H54 (cell line): Measurements from ENCODE around the gene ZNF512B.
"Not testable (repeated sequence)": the region's sequence is repeated elsewhere in the genome, so short reads cannot be mapped to it uniquely, and the experiment has no call there.

Source experiments
- DNase-seq: peaks from one replicate; pipeline ENCODE4 v3.0.0; 2011; ENCODE audit warnings: low spot score, mixed read lengths; ENCODE audit not compliant: insufficient read length
- FAIRE-seq: peaks from 3 replicates; lab custom pipeline; 2011; peaks lifted over from hg19 to GRCh38; lab: Jason Lieb, UNC
- POLR2A ChIP-seq: IDR thresholded peaks from 2 replicates; pipeline ENCODE4 v1.6.1; 2011; ENCODE audit warnings: low read depth, mild to moderate bottlenecking, low read length

Gene ZNF512B, protein sequence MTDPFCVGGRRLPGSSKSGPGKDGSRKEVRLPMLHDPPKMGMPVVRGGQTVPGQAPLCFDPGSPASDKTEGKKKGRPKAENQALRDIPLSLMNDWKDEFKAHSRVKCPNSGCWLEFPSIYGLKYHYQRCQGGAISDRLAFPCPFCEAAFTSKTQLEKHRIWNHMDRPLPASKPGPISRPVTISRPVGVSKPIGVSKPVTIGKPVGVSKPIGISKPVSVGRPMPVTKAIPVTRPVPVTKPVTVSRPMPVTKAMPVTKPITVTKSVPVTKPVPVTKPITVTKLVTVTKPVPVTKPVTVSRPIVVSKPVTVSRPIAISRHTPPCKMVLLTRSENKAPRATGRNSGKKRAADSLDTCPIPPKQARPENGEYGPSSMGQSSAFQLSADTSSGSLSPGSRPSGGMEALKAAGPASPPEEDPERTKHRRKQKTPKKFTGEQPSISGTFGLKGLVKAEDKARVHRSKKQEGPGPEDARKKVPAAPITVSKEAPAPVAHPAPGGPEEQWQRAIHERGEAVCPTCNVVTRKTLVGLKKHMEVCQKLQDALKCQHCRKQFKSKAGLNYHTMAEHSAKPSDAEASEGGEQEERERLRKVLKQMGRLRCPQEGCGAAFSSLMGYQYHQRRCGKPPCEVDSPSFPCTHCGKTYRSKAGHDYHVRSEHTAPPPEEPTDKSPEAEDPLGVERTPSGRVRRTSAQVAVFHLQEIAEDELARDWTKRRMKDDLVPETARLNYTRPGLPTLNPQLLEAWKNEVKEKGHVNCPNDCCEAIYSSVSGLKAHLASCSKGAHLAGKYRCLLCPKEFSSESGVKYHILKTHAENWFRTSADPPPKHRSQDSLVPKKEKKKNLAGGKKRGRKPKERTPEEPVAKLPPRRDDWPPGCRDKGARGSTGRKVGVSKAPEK

GRCh38 chr20:63969838-63970713 lies at the start of gene ZNF512B:
ZNF512B (minus strand) TSS chr20:63969930; CDS start chr20:63967950, 1,980 bp downstream.
- peak; percentile 70 for DNase-seq

DNA sequence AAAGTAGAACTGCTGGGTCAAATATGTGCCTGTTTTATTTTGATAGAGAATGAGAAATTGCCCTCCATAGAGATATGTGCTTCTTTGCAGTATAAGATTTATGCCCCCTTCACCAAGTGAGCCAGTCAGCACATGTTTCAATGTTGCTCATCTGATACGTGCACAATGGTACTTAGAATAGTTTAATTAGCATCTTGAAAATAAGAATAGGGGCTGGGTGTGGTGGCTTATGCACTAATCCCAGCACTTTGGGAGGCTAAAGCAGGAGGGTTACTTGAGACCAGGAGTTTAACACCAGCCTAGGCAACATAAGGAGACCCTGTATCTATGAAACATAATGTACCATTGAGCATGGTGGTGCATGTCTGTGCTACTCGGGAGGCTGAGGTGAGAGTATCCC lies 45.9 kb upstream of the ZNF512B start:
- TF ChIP-seq POLR2A = no peak
- no peak for DNase-seq
- FAIRE-seq = no peak

More at GRCh38 chr20:63969838-63970713, at the start of gene ZNF512B:
- FAIRE-seq = no peak
- peak; percentile 31; the same call in 1 of the 2 replicates for TF ChIP-seq POLR2A

DNA sequence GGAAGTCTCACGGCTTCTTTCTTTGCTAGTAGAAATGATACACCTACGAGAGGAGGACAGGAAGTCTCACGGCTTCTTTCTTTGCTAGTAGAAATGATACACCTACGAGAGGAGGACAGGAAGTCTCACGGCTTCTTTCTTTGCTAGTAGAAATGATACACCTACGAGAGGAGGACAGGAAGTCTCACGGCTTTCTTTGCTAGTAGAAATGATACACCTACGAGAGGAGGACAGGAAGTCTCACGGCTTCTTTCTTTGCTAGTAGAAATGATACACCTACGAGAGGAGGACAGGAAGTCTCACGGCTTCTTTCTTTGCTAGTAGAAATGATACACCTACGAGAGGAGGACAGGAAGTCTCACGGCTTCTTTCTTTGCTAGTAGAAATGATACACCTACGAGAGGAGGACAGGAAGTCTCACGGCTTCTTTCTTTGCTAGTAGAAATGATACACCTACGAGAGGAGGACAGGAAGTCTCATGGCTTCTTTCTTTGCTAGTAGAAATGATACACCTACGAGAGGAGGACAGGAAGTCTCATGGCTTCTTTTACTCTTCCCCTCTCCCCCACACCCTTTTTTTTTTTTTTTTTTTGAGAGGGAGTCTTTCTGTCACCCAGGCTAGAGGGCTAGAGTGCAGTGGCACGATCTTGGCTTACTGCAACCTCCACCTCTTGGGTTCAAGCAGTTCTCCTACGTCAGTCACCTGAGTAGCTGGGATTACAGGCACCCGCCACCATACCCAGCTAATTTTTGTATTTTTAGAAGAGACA lies 42.8 kb upstream of the ZNF512B start:
- not testable (repeated sequence) for DNase-seq, FAIRE-seq

GRCh38 chr20:64011366-64011779 lies 41.6 kb upstream of the ZNF512B start:
- TF ChIP-seq POLR2A = no peak
- FAIRE-seq = no peak
- DNase-seq = no peak

GRCh38 chr20:64010711-64011237 lies 41.0 kb upstream of the ZNF512B start:
- no peak for TF ChIP-seq POLR2A
- DNase-seq (no peak), FAIRE-seq (no peak)

GRCh38 chr20:64009811-64010387 lies 40.2 kb upstream of the ZNF512B start:
- FAIRE-seq = no peak
- TF ChIP-seq POLR2A = no peak
- no peak for DNase-seq

DNA sequence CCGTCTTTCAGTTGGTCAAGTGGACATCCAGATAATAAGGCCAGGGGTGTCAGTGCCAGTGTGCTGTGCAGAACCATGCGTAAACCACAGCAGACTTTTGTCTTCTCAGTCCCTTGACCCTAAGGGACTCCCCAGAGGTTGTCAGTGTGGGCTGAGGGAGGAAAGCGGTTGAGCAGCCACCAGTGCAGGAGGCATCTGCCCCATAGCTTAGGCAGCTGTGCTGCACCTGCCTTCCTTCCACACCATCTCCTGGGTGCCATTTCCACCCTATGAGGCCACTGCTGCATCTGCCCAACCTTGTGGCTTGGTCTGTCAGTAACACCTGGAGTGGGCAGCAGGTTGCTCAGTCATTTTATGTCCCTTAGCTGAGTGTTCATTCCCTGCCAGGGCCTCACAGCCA lies 37.2 kb upstream of the ZNF512B start:
- no peak for TF ChIP-seq POLR2A
- FAIRE-seq (no peak), DNase-seq (no peak)

DNA sequence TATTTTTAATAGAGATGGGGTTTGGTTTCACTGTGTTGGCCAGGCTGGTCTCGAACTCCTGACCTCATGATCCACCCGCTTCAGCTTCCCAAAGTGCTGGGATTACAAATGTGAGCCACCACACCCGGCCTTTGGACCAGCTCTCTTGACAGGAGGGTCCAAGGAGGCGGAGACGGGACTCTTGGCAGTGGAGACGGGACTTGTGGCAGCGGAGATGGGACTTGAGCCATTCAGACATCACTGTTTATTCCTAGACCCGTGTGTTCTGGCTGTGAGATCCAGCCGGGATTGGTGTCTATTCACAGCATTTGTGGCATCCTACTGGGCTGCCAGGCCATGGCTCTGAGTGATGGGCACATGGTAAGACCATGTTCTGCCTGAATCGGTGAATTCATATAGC lies 36.8 kb upstream of the ZNF512B start:
- TF ChIP-seq POLR2A = no peak
- DNase-seq (no peak), FAIRE-seq (no peak)

GRCh38 chr20:64005394-64005793 lies 35.7 kb upstream of the ZNF512B start:
- DNase-seq (no peak), FAIRE-seq (no peak)
- no peak for TF ChIP-seq POLR2A

- DNase-seq = no peak
- no peak for TF ChIP-seq POLR2A
- FAIRE-seq = no peak
Measured at GRCh38 chr20:64003960-64004725, 34.4 kb upstream of the ZNF512B start.

DNA sequence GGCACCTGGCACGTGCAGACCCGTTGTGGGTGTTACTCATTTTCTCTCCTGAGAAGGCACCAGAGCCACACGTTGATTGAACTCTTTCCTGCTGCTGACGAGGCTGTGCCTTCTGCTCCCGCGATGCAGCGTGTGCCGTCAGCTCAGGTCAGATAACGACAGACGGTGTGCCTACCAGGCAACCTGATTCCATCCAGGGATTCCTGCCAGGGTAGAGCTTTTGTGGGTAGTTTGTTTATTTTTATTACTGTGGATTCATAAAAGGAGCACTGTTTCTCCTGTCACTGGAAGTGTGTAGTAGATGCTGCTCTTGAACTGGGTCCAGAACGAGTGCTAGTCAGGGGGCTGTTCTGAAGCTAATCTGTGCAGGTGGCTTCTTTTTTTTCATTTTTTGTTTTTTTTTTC lies 31.9 kb upstream of the ZNF512B start:
- FAIRE-seq = no peak
- no peak for TF ChIP-seq POLR2A
- DNase-seq = no peak

- TF ChIP-seq POLR2A = no peak
- no peak for DNase-seq
- no peak for FAIRE-seq
Measured at GRCh38 chr20:64000906-64001305, 31.2 kb upstream of the ZNF512B start.
